ENCODE data around the gene ANXA3. TPM values are rescaled to one million over a fixed set of nuclear protein-coding genes. Genes with fewer than 3 reads are reported as not detected.

Gene ANXA3
- total RNA-seq, 1 donor from 2014 or later, result 68.7 TPM

DNA sequence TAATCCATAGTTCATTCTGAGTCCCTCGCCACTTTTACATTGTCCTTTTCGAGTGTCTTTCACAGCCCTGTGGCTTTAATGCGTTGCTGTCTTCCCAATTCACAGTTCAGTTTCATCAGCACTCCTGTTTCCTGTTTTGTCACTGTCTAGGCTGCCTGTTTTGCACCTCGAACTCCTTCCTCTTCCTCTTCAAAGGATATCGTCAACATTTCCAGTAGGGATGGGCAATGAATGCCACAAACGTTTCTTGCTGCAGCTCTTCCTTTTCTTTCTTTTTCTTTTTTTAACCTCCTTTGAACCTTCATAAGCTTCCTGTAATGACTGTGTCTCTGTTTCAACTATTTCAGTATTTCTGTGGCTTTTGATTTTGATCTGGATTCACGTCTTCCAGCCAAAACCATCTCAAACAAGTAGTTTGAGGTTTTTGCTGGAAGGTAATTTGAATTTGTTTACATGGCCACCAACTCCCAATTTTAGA lies 105.4 kb downstream of the ANXA3 start:
- Mint-ChIP-seq H3K4me3 (ENCODE audit: unreplicated experiment) (no peak overlapping the region), H3K36me3 (ENCODE audit: low read depth, unreplicated experiment) (no peaks in the 10 kb centered on the region), H3K27me3 (ENCODE audit: low read depth, unreplicated experiment) (no peaks in the 10 kb centered on the region), H3K4me1 (ENCODE audit: low read depth, unreplicated experiment) (peaks cover 47% of the 10 kb centered on the region), H3K9me3 (ENCODE audit: unreplicated experiment) (no peaks in the 10 kb centered on the region), H3K27ac (ENCODE audit: unreplicated experiment) (peak overlapping the region; percentile 75)
- Histone ChIP-seq H3K79me2 (ENCODE audit: insufficient read depth, low read length) (no peaks in the 10 kb centered on the region), H3K4me3 (ENCODE audit: insufficient read depth, low read depth, low read length) (no peak overlapping the region), H3K36me3 (ENCODE audit: insufficient read depth, low read length) (no peaks in the 10 kb centered on the region), H3K27me3 (ENCODE audit: insufficient read depth, low read length) (no peaks in the 10 kb centered on the region), H3K4me1 (ENCODE audit: insufficient read depth, low read length) (peaks cover 25% of the 10 kb centered on the region), H3K9ac (ENCODE audit: low read length) (no peak overlapping the region), H3K27ac (ENCODE audit: low read depth, low read length) (no peak overlapping the region), H3K4me2 (ENCODE audit: low read length) (peak overlapping the region; percentile 49), H2AFZ (ENCODE audit: low read depth, low read length) (peak overlapping the region; percentile 22), H4K20me1 (ENCODE audit: insufficient read depth, low read length) (no peaks in the 10 kb centered on the region), H3K9me3 (ENCODE audit: insufficient read depth, low read depth, low read length) (no peaks in the 10 kb centered on the region)
- FAIRE-seq (no peak), DNase-seq (ENCODE audit: low read depth) (peak; percentile 44)
- TF ChIP-seq, protein P1, sequence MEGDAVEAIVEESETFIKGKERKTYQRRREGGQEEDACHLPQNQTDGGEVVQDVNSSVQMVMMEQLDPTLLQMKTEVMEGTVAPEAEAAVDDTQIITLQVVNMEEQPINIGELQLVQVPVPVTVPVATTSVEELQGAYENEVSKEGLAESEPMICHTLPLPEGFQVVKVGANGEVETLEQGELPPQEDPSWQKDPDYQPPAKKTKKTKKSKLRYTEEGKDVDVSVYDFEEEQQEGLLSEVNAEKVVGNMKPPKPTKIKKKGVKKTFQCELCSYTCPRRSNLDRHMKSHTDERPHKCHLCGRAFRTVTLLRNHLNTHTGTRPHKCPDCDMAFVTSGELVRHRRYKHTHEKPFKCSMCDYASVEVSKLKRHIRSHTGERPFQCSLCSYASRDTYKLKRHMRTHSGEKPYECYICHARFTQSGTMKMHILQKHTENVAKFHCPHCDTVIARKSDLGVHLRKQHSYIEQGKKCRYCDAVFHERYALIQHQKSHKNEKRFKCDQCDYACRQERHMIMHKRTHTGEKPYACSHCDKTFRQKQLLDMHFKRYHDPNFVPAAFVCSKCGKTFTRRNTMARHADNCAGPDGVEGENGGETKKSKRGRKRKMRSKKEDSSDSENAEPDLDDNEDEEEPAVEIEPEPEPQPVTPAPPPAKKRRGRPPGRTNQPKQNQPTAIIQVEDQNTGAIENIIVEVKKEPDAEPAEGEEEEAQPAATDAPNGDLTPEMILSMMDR (IDR thresholded peaks at IDR 0.05; ENCODE audit: insufficient read depth, low read depth, low read length), result no peak
- TF ChIP-seq EZH2 (IDR thresholded peaks at IDR 0.05; ENCODE audit: insufficient read depth, low read length), result no peak

- DNase-seq (ENCODE audit: low read depth), result peak; percentile 32
- TF ChIP-seq EZH2 (IDR thresholded peaks at IDR 0.05; ENCODE audit: insufficient read depth, low read length), result no peak
- TF ChIP-seq, protein P1 (IDR thresholded peaks at IDR 0.05; ENCODE audit: insufficient read depth, low read depth, low read length), result no peak
- Histone ChIP-seq H4K20me1 (ENCODE audit: insufficient read depth, low read length) (no peaks in the 10 kb centered on the region), H3K36me3 (ENCODE audit: insufficient read depth, low read length) (no peaks in the 10 kb centered on the region), H3K27ac (ENCODE audit: low read depth, low read length) (no peak overlapping the region), H3K27me3 (ENCODE audit: insufficient read depth, low read length) (no peaks in the 10 kb centered on the region), H3K4me1 (ENCODE audit: insufficient read depth, low read length) (peaks cover 26% of the 10 kb centered on the region), H2AFZ (ENCODE audit: low read depth, low read length) (no peak overlapping the region), H3K9me3 (ENCODE audit: insufficient read depth, low read depth, low read length) (no peaks in the 10 kb centered on the region), H3K79me2 (ENCODE audit: insufficient read depth, low read length) (no peaks in the 10 kb centered on the region), H3K4me2 (ENCODE audit: low read length) (no peak overlapping the region), H3K4me3 (ENCODE audit: insufficient read depth, low read depth, low read length) (no peak overlapping the region), H3K9ac (ENCODE audit: low read length) (no peak overlapping the region)
- FAIRE-seq, result no peak
- no peaks in the 10 kb centered on the region for H3K9me3 Mint-ChIP-seq (ENCODE audit: unreplicated experiment)
- no peaks in the 10 kb centered on the region for H3K27me3 Mint-ChIP-seq (ENCODE audit: low read depth, unreplicated experiment)
- H3K4me3 Mint-ChIP-seq (ENCODE audit: unreplicated experiment), result no peak overlapping the region
- no peaks in the 10 kb centered on the region for H3K36me3 Mint-ChIP-seq (ENCODE audit: low read depth, unreplicated experiment)
- H3K4me1 Mint-ChIP-seq (ENCODE audit: low read depth, unreplicated experiment), result peaks cover 46% of the 10 kb centered on the region
- H3K27ac Mint-ChIP-seq (ENCODE audit: unreplicated experiment), result no peak overlapping the region
Measured at GRCh38 chr4:78659264-78659663, 107.7 kb downstream of the ANXA3 start.

DNA sequence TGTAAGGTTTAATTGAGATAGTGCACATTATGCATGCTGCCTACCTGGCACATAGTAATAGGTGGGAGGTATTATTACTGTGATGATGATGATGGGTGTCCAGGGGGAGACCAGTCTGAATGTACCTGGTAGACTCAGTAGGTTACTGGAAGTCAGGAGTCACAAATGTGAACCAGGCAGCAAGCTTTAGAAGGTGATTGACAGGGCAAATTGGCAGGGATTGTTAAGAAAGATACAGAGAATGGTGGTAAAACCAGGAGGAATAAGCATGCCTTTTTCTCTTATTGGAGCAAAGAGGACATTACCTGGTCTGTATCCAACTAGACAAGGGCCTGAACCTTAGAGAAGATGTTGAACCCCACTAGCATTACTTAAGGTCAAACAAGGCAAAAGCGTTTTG lies 108.1 kb downstream of the ANXA3 start:
- H3K79me2 ChIP-seq (ENCODE audit: insufficient read depth, low read length), result no peaks in the 10 kb centered on the region
- DNase-seq (ENCODE audit: low read depth) (no peak), FAIRE-seq (no peak)
- no peaks in the 10 kb centered on the region for H4K20me1 ChIP-seq (ENCODE audit: insufficient read depth, low read length)
- H3K4me1 ChIP-seq (ENCODE audit: insufficient read depth, low read length), result peaks cover 26% of the 10 kb centered on the region
- H3K4me2 ChIP-seq (ENCODE audit: low read length), result no peak overlapping the region
- no peak for TF ChIP-seq EZH2 (IDR thresholded peaks at IDR 0.05; ENCODE audit: insufficient read depth, low read length)
- H3K4me3 ChIP-seq (ENCODE audit: insufficient read depth, low read depth, low read length), result no peak overlapping the region
- H3K9me3 ChIP-seq (ENCODE audit: insufficient read depth, low read depth, low read length), result no peaks in the 10 kb centered on the region
- Mint-ChIP-seq H3K4me1 (ENCODE audit: low read depth, unreplicated experiment) (peaks cover 43% of the 10 kb centered on the region), H3K36me3 (ENCODE audit: low read depth, unreplicated experiment) (no peaks in the 10 kb centered on the region), H3K9me3 (ENCODE audit: unreplicated experiment) (no peaks in the 10 kb centered on the region), H3K27me3 (ENCODE audit: low read depth, unreplicated experiment) (no peaks in the 10 kb centered on the region), H3K4me3 (ENCODE audit: unreplicated experiment) (no peak overlapping the region), H3K27ac (ENCODE audit: unreplicated experiment) (no peak overlapping the region)
- H3K27ac ChIP-seq (ENCODE audit: low read depth, low read length), result no peak overlapping the region
- H3K9ac ChIP-seq (ENCODE audit: low read length), result no peak overlapping the region
- no peaks in the 10 kb centered on the region for H3K36me3 ChIP-seq (ENCODE audit: insufficient read depth, low read length)
- H2AFZ ChIP-seq (ENCODE audit: low read depth, low read length), result no peak overlapping the region
- H3K27me3 ChIP-seq (ENCODE audit: insufficient read depth, low read length), result no peaks in the 10 kb centered on the region

Other genes with a start within 250 kb of the ANXA3 start
- 29.8 and 33.3 TPM in 2 replicates for gene BMP2K, start 224.6 kb downstream of the ANXA3 start, total RNA-seq